CD4-positive, alpha-beta T cell (primary cell): ENCODE measurements around the gene PITPNC1. TPM values are rescaled to one million over a fixed set of nuclear protein-coding genes. Genes with fewer than 3 reads are reported as not detected.

Experiments used
- ATAC-seq: fragments of 200-7000 bp; cut with Tn5 transposase; one replicate; pipeline ENCODE4 v1.10.0; 2022; ENCODE audit warnings: mild to moderate bottlenecking; ENCODE audit not compliant: poor library complexity
- CTCF ChIA-PET: fragments of 350-600 bp; sonication (Branson Sonifier 250); formaldehyde crosslinking; loops from one replicate; lab custom pipeline; 2021; ENCODE audit warnings: antibody characterized with exemption, inconsistent platforms; lab: Charles Lee
- POLR2A ChIA-PET: fragments of 350-600 bp; sonication (Branson Sonifier 250); formaldehyde crosslinking; loops from one replicate; lab custom pipeline; 2021; ENCODE audit warnings: antibody characterized with exemption, inconsistent platforms; lab: Charles Lee
- DNase-seq, 14 experiments: peaks; one replicate each; pipeline ENCODE4 v3.0.0-alpha.2; 2013 to 2020; ENCODE audit warnings: mixed read lengths in 2 of 14
- H3K27ac ChIP-seq, 2 donors: one replicate each; pipeline versions ENCODE4 v1.5.1 to v1.7.0; 2013; ENCODE audit warnings: low read length in 2 of 2, low read depth in 1 of 2, mild to moderate bottlenecking in 1 of 2
- H3K27me3 ChIP-seq, 2 experiments: 1 replicate in 1 of 2; 2 replicates in 1 of 2; pipeline versions ENCODE4 v1.6.1 to v1.7.0; 2013; ENCODE audit warnings: low read length in 2 of 2, control low read depth in 1 of 2, mild to moderate bottlenecking in 1 of 2, moderate library complexity in 1 of 2; ENCODE audit not compliant: insufficient read depth in 2 of 2, control insufficient read depth in 1 of 2
- H3K36me3 ChIP-seq: one replicate; pipeline ENCODE4 v1.6.1; 2013; ENCODE audit warnings: low read length, control low read depth; ENCODE audit not compliant: insufficient read depth
- H3K4me1 ChIP-seq: one replicate; pipeline ENCODE4 v1.6.1; 2013; ENCODE audit warnings: low read length, control low read depth; ENCODE audit not compliant: insufficient read depth
- H3K4me3 ChIP-seq: one replicate; pipeline ENCODE4 v1.5.1; 2013; ENCODE audit warnings: mild to moderate bottlenecking, low read length, moderate library complexity
- H3K9me3 ChIP-seq, 2 experiments: 1 replicate in 1 of 2; 2 replicates in 1 of 2; pipeline versions ENCODE4 v1.6.1 to v1.7.0; 2013; ENCODE audit warnings: low read length in 2 of 2, mild to moderate bottlenecking in 2 of 2, control low read depth in 1 of 2, moderate library complexity in 1 of 2; ENCODE audit not compliant: control insufficient read depth in 1 of 2, insufficient read depth in 1 of 2
- H3K27ac Mint-ChIP-seq: one replicate; pipeline ENCODE4 v1.8.0; 2020; ENCODE audit warnings: mixed read lengths
- H3K27me3 Mint-ChIP-seq: one replicate; pipeline ENCODE4 v1.8.0; 2021; ENCODE audit warnings: mixed read lengths
- H3K36me3 Mint-ChIP-seq: one replicate; pipeline ENCODE4 v1.8.0; 2021; ENCODE audit warnings: low read depth, mixed read lengths
- H3K4me1 Mint-ChIP-seq: one replicate; pipeline ENCODE4 v1.8.0; 2021; ENCODE audit warnings: low read depth, mixed read lengths
- H3K4me3 Mint-ChIP-seq: one replicate; pipeline ENCODE4 v1.8.0; 2020; ENCODE audit warnings: mild to moderate bottlenecking, mixed read lengths
- H3K9me3 Mint-ChIP-seq: one replicate; pipeline ENCODE4 v1.8.0; 2020; ENCODE audit warnings: mixed read lengths
- intact Hi-C, 2 experiments: fragments of 100-400 bp; cut with DNase I in 1 of 2; cut with micrococcal nuclease in 1 of 2; formaldehyde crosslinking; loops; one replicate each; pipeline versions ENCODE4 v1.15.1 to v1.9.0; 2023 to 2025; cut with DNase I, micrococcal nuclease
- total RNA-seq, 174 experiments: library from RNA in 2 of 174; stranded (reverse) in 2 of 174; gene quantifications; one replicate each; pipeline ENCODE4 v1.2.3 and lab custom pipeline; 2021 to 2026
- TF ChIP-seq, protein P1 (sequence below): fragments of 200-600 bp; IDR thresholded peaks from one replicate; pipeline ENCODE4 v1.8.0; 2022; ENCODE audit warnings: antibody characterized with exemption, mild to moderate bottlenecking

The PITPNC1 gene
- total RNA-seq, 2 experiments from 2014 or later = 80.2 to 83.4 TPM

DNA sequence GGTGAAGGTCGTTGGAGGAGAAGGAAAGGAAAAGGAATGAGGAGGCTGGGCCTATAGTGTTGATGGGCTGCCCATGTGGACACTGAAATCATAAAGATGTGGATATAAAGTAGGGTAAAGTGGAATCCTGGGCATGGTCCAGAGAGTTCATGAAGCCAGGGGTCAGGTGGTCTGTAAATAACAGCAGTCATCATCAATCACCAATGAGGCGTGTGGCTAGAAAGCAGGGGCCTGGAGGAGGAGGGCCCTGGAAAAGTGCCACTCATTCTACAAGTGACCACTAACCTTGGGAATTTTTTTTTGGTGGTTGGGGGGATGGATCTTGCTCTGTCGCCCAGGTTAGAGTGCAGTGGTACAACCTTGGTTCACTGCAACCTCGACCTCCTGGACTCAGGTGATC is 225.4 kb downstream of the PITPNC1 start:
- DNase-seq (no peak), ATAC-seq (no peak)
- H3K4me1 ChIP-seq = no peaks in the 10 kb centered on the region
- peaks cover 15% of the 10 kb centered on the region for H3K36me3 Mint-ChIP-seq
- H3K9me3 ChIP-seq = no peaks in the 10 kb centered on the region
- no peaks in the 10 kb centered on the region for H3K27me3 ChIP-seq
- ChIA-PET CTCF (interaction anchor here (1.1 to 3.7 kb wide), 7 partner anchors 127 to 243 kb away, joined by 3 to 26 read pairs (median 3); no protein-coding TSS in a partner anchor), POLR2A (interaction anchor here (1.4 to 1.6 kb wide), 2 partner anchors 225 to 227 kb away, joined by 4 to 6 read pairs; no protein-coding TSS in a partner anchor)
- intact Hi-C loops = loop anchor here (5.0 kb wide), 1 partner anchor 125 kb away; no protein-coding TSS in a partner anchor
- no peaks in the 10 kb centered on the region for H3K9me3 Mint-ChIP-seq
- H3K27me3 Mint-ChIP-seq = no peaks in the 10 kb centered on the region
- H3K27ac ChIP-seq = no peak overlapping the region
- no peaks in the 10 kb centered on the region for H3K36me3 ChIP-seq
- no peak overlapping the region for H3K4me3 ChIP-seq
- TF ChIP-seq, protein P1, sequence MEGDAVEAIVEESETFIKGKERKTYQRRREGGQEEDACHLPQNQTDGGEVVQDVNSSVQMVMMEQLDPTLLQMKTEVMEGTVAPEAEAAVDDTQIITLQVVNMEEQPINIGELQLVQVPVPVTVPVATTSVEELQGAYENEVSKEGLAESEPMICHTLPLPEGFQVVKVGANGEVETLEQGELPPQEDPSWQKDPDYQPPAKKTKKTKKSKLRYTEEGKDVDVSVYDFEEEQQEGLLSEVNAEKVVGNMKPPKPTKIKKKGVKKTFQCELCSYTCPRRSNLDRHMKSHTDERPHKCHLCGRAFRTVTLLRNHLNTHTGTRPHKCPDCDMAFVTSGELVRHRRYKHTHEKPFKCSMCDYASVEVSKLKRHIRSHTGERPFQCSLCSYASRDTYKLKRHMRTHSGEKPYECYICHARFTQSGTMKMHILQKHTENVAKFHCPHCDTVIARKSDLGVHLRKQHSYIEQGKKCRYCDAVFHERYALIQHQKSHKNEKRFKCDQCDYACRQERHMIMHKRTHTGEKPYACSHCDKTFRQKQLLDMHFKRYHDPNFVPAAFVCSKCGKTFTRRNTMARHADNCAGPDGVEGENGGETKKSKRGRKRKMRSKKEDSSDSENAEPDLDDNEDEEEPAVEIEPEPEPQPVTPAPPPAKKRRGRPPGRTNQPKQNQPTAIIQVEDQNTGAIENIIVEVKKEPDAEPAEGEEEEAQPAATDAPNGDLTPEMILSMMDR = no peak
- no peak overlapping the region for H3K4me3 Mint-ChIP-seq
- peaks cover 25% of the 10 kb centered on the region for H3K4me1 Mint-ChIP-seq
- H3K27ac Mint-ChIP-seq = peak overlapping the region; percentile 43

DNA sequence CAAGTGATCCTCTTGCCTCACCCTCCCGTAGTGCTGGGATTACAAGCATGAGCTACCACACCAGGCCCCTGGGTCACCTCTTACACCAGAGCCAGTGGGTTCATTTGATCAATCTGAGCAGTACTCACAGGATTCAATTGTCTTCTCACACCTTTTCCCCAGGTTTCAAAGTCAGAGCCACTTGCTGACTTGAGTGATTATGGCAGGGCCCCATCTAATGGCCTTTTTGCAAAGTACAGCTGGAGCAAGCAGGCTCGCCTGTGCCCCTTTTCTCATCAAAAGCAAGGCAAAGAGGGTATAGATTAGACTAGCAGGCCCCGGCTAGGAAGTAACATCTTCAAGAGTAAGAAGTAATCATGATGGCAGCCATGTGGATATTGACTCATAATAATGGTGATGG is 225.9 kb downstream of the PITPNC1 start:
- DNase-seq (peak; percentile 9 to 72 (median 33)), ATAC-seq (peak; percentile 99)
- Mint-ChIP-seq H3K27me3 (no peaks in the 10 kb centered on the region), H3K9me3 (no peaks in the 10 kb centered on the region), H3K36me3 (peaks cover 15% of the 10 kb centered on the region), H3K4me3 (no peak overlapping the region), H3K27ac (peak overlapping the region; percentile 32), H3K4me1 (peaks cover 25% of the 10 kb centered on the region)
- no peak overlapping the region for H3K4me3 ChIP-seq
- intact Hi-C loops = loop anchor here (1.0 to 5.0 kb wide), 2 partner anchors 126 to 229 kb away; no protein-coding TSS in a partner anchor
- no peaks in the 10 kb centered on the region for H3K27me3 ChIP-seq
- ChIA-PET CTCF (interaction anchor here (0.5 to 3.7 kb wide), 9 partner anchors 128 to 244 kb away, joined by 3 to 26 read pairs (median 3); no protein-coding TSS in a partner anchor), POLR2A (interaction anchor here (1.4 to 1.6 kb wide), 2 partner anchors 225 to 227 kb away, joined by 4 to 6 read pairs; no protein-coding TSS in a partner anchor)
- no peak overlapping the region for H3K27ac ChIP-seq
- no peaks in the 10 kb centered on the region for H3K36me3 ChIP-seq
- no peaks in the 10 kb centered on the region for H3K9me3 ChIP-seq
- TF ChIP-seq, protein P1 = peak; percentile 58
- H3K4me1 ChIP-seq = no peaks in the 10 kb centered on the region

GRCh38 chr17:67605256-67605912 is 228.3 kb downstream of the PITPNC1 start:
- ChIA-PET POLR2A (no interaction called here), CTCF (interaction anchor here (1.4 kb wide), 1 partner anchor 231 kb away, joined by 4 read pairs; no protein-coding TSS in a partner anchor)
- TF ChIP-seq, protein P1 = no peak
- Mint-ChIP-seq H3K27ac (no peak overlapping the region), H3K27me3 (no peaks in the 10 kb centered on the region), H3K4me1 (peaks cover 30% of the 10 kb centered on the region), H3K36me3 (peaks cover 21% of the 10 kb centered on the region), H3K9me3 (no peaks in the 10 kb centered on the region), H3K4me3 (no peak overlapping the region)
- Histone ChIP-seq H3K4me1 (no peaks in the 10 kb centered on the region), H3K4me3 (no peak overlapping the region), H3K36me3 (peaks cover 8% of the 10 kb centered on the region), H3K27ac (no peak overlapping the region), H3K27me3 (no peaks in the 10 kb centered on the region), H3K9me3 (no peaks in the 10 kb centered on the region)
- DNase-seq (no peak), ATAC-seq (no peak)
- intact Hi-C loops = no loop called here
